Mesenchymal stem cell (in vitro differentiated cells and primary cell): Measurements from ENCODE around the gene VPS33A.

Experiments
- DNase-seq: peaks from one replicate; pipeline ENCODE4 v3.0.0-alpha.2; 2013
- H2AFZ ChIP-seq: one replicate; pipeline ENCODE4 v1.6.1; 2013; ENCODE audit warnings: low read depth, mild to moderate bottlenecking, control low read depth, inconsistent platforms, low read length, moderate library complexity
- H2AK5ac ChIP-seq: 2 replicates; pipeline ENCODE4 v1.6.1; 2013; ENCODE audit warnings: low read length, moderate library complexity, mild to moderate bottlenecking, inconsistent platforms; ENCODE audit not compliant: severe bottlenecking
- H2BK120ac ChIP-seq: one replicate; pipeline ENCODE4 v1.6.1; 2013; ENCODE audit warnings: low read depth, mild to moderate bottlenecking, inconsistent platforms, low read length, moderate library complexity
- H2BK12ac ChIP-seq, 2 experiments: one replicate each; pipeline ENCODE4 v1.6.1; 2013; ENCODE audit warnings: inconsistent platforms in 2 of 2, low read length in 2 of 2, mild to moderate bottlenecking in 2 of 2, moderate library complexity in 2 of 2, control low read depth in 1 of 2
- H2BK15ac ChIP-seq: one replicate; pipeline ENCODE4 v1.6.1; 2013; ENCODE audit warnings: mild to moderate bottlenecking, low read depth, inconsistent platforms; ENCODE audit not compliant: poor library complexity, severe bottlenecking
- H2BK5ac ChIP-seq: 2 replicates; pipeline ENCODE4 v1.6.1; 2013; ENCODE audit warnings: low read depth, mild to moderate bottlenecking, low read length, control low read depth, inconsistent platforms; ENCODE audit not compliant: poor library complexity, severe bottlenecking
- H3K14ac ChIP-seq, 2 experiments: one replicate each; pipeline ENCODE4 v1.6.1; 2013; ENCODE audit warnings: inconsistent platforms in 2 of 2, low read length in 2 of 2, control low read depth in 1 of 2, mild to moderate bottlenecking in 1 of 2, moderate library complexity in 1 of 2
- H3K18ac ChIP-seq, 2 experiments: one replicate each; pipeline ENCODE4 v1.6.1; 2013; ENCODE audit warnings: inconsistent platforms in 2 of 2, low read length in 2 of 2, control low read depth in 1 of 2, low read depth in 1 of 2, mild to moderate bottlenecking in 1 of 2
- H3K23ac ChIP-seq, 2 experiments: one replicate each; pipeline ENCODE4 v1.6.1; 2013; ENCODE audit warnings: inconsistent platforms in 2 of 2, low read length in 2 of 2, mild to moderate bottlenecking in 2 of 2, moderate library complexity in 2 of 2, control low read depth in 1 of 2
- H3K27ac ChIP-seq: 2 replicates; pipeline ENCODE4 v1.5.1; 2013; ENCODE audit warnings: mild to moderate bottlenecking, moderate library complexity, low read length, control low read depth, inconsistent platforms; ENCODE audit not compliant: poor library complexity, severe bottlenecking
- H3K27me3 ChIP-seq, 2 experiments: 2 replicates each; pipeline versions ENCODE4 v1.6.1 to v1.7.0; 2013; ENCODE audit warnings: low read length in 2 of 2, mild to moderate bottlenecking in 2 of 2, moderate library complexity in 2 of 2, control low read depth in 1 of 2, inconsistent platforms in 1 of 2; ENCODE audit not compliant: control insufficient read depth in 1 of 2, insufficient read depth in 1 of 2
- H3K36me3 ChIP-seq, 2 experiments: 2 replicates each; pipeline versions ENCODE4 v1.6.1 to v1.7.0; 2013; ENCODE audit warnings: low read length in 2 of 2, control low read depth in 1 of 2, inconsistent platforms in 1 of 2, low read depth in 1 of 2, mild to moderate bottlenecking in 1 of 2; ENCODE audit not compliant: insufficient read depth in 2 of 2, control insufficient read depth in 1 of 2
- H3K4ac ChIP-seq, 2 experiments: one replicate each; pipeline ENCODE4 v1.6.1; 2013; ENCODE audit warnings: inconsistent platforms in 2 of 2, low read length in 2 of 2, mild to moderate bottlenecking in 2 of 2, moderate library complexity in 2 of 2, control low read depth in 1 of 2, low read depth in 1 of 2
- H3K4me1 ChIP-seq: 2 replicates; pipeline ENCODE4 v1.6.1; 2013; ENCODE audit warnings: low read depth, low read length, control low read depth; ENCODE audit not compliant: control insufficient read depth, insufficient read depth
- H3K4me2 ChIP-seq: 2 replicates; pipeline ENCODE4 v1.6.1; 2013; ENCODE audit warnings: low read length, mild to moderate bottlenecking, inconsistent platforms; ENCODE audit not compliant: poor library complexity, severe bottlenecking
- H3K4me3 ChIP-seq, 2 experiments: 2 replicates each; pipeline versions ENCODE4 v1.5.1 to v1.7.0; 2013; ENCODE audit warnings: low read length in 2 of 2, mild to moderate bottlenecking in 2 of 2, control low read depth in 1 of 2, low read depth in 1 of 2; ENCODE audit not compliant: insufficient read depth in 1 of 2
- H3K79me1 ChIP-seq: replicated peaks from 2 replicates; pipeline ENCODE4 v1.6.1; 2013; ENCODE audit warnings: mild to moderate bottlenecking, control low read depth, low read length, inconsistent platforms; ENCODE audit not compliant: poor library complexity, severe bottlenecking
- H3K9ac ChIP-seq: 2 replicates; pipeline ENCODE4 v1.7.0; 2013; ENCODE audit warnings: mild to moderate bottlenecking, low read length, moderate library complexity
- H3K9me3 ChIP-seq: 2 replicates; pipeline ENCODE4 v1.7.0; 2013; ENCODE audit warnings: mild to moderate bottlenecking, low read length; ENCODE audit not compliant: control insufficient read depth
- H4K8ac ChIP-seq: one replicate; pipeline ENCODE4 v1.6.1; 2013; ENCODE audit warnings: inconsistent platforms, mild to moderate bottlenecking, low read length, moderate library complexity
- H4K91ac ChIP-seq: one replicate; pipeline ENCODE4 v1.6.1; 2013; ENCODE audit warnings: mild to moderate bottlenecking, low read length, inconsistent platforms
- WGBS: methylation state at CpG from one replicate; pipeline ENCODE4 v1.1.7; 2013; ENCODE audit warnings: mixed read lengths; 5-methylcytosine and 5-hydroxymethylcytosine counted together

Gene VPS33A

GRCh38 chr12:122216445-122216844 lies 49.8 kb downstream of the VPS33A start:
- H3K4me1 ChIP-seq, result peaks cover 2% of the 10 kb centered on the region
- H2AFZ ChIP-seq, result no peak overlapping the region
- no peak overlapping the region for H3K14ac ChIP-seq
- H3K36me3 ChIP-seq, result peaks cover 44 to 86% of the 10 kb centered on the region in 2 experiments
- no peak overlapping the region for H3K27ac ChIP-seq
- no peak overlapping the region for H2AK5ac ChIP-seq
- no CpG with 5 or more reads among the region's 1 CpG for WGBS
- H2BK12ac ChIP-seq, result no peak overlapping the region
- no peak overlapping the region for H2BK120ac ChIP-seq
- H3K9me3 ChIP-seq, result no peaks in the 10 kb centered on the region
- H3K9ac ChIP-seq, result no peak overlapping the region
- H4K8ac ChIP-seq, result no peak overlapping the region
- DNase-seq, result no peak
- no peaks in the 10 kb centered on the region for H3K27me3 ChIP-seq
- H3K4me2 ChIP-seq, result no peak overlapping the region
- H2BK15ac ChIP-seq, result no peak overlapping the region
- no peak overlapping the region for H3K4ac ChIP-seq
- no peak overlapping the region for H3K23ac ChIP-seq
- peaks cover 19% of the 10 kb centered on the region for H3K79me1 ChIP-seq
- no peak overlapping the region for H4K91ac ChIP-seq
- no peak overlapping the region for H3K18ac ChIP-seq
- H2BK5ac ChIP-seq, result no peak overlapping the region
- no peak overlapping the region for H3K4me3 ChIP-seq

GRCh38 chr12:122215771-122216170 lies 50.5 kb downstream of the VPS33A start:
- H3K36me3 ChIP-seq, result peaks cover 46 to 86% of the 10 kb centered on the region in 2 experiments
- no peak overlapping the region for H2AK5ac ChIP-seq
- no peak for DNase-seq
- no peaks in the 10 kb centered on the region for H3K9me3 ChIP-seq
- H4K8ac ChIP-seq, result no peak overlapping the region
- no peak overlapping the region for H3K14ac ChIP-seq
- H2BK15ac ChIP-seq, result no peak overlapping the region
- no peak overlapping the region for H3K4me2 ChIP-seq
- H3K23ac ChIP-seq, result no peak overlapping the region
- H4K91ac ChIP-seq, result no peak overlapping the region
- no peak overlapping the region for H3K9ac ChIP-seq
- no peak overlapping the region for H2BK12ac ChIP-seq
- no peak overlapping the region for H2AFZ ChIP-seq
- no peaks in the 10 kb centered on the region for H3K4me1 ChIP-seq
- no peak overlapping the region for H3K18ac ChIP-seq
- H2BK5ac ChIP-seq, result no peak overlapping the region
- peaks cover 17% of the 10 kb centered on the region for H3K79me1 ChIP-seq
- WGBS, result 89% methylated on average over 4 of the region's 5 CpGs
- no peaks in the 10 kb centered on the region for H3K27me3 ChIP-seq
- H3K4ac ChIP-seq, result no peak overlapping the region
- H3K27ac ChIP-seq, result no peak overlapping the region
- no peak overlapping the region for H2BK120ac ChIP-seq
- H3K4me3 ChIP-seq, result no peak overlapping the region

DNA sequence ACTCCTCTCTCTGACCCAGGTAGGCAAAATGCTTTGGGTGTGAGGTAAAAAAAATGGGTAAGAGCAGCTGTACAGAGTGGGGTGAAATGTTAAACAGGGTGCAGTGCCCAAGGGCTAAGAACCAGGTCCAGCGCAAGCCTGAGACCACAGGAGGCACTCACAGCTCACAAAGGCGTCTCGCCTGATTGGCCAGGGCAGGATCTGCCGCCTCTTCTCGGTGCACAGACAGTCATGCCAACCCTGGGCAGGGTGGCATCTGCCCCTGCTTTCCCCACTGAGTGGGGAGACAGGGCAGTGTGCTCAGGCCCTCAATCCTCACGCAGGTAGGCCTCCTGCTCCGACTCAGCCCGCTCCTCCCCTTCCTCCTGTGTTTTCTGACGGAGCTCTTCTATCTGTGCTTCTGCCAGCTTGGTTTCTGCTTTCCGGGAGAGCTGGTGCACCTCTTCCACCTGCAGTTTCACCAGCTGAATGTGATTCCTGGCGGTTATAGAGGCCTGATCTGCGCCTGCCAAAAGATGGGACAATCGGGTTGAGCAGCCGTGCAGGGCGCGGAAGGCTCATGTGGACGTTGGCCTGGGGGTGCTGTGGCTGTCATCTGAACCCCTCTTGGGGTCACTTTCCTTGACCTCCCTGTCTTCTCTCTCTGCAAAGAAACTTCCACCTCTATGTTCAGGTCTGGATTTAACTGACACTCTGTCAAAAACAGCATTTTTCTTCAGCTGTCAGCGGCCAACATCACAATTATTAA lies 58.0 kb downstream of the VPS33A start:
- Histone ChIP-seq H3K4me3 (no peak overlapping the region), H3K23ac (no peak overlapping the region), H4K91ac (no peak overlapping the region), H2AK5ac (no peak overlapping the region), H3K9me3 (no peaks in the 10 kb centered on the region), H3K4me2 (no peak overlapping the region), H3K4ac (no peak overlapping the region), H3K27ac (no peak overlapping the region), H3K4me1 (peaks cover 16% of the 10 kb centered on the region), H2BK5ac (no peak overlapping the region), H2AFZ (no peak overlapping the region), H2BK12ac (no peak overlapping the region), H3K9ac (no peak overlapping the region), H4K8ac (no peak overlapping the region), H3K14ac (no peak overlapping the region), H3K36me3 (peaks cover 46 to 64% of the 10 kb centered on the region in 2 experiments), H2BK15ac (no peak overlapping the region), H2BK120ac (no peak overlapping the region), H3K79me1 (peaks cover 1% of the 10 kb centered on the region), H3K18ac (no peak overlapping the region), H3K27me3 (peaks cover 12 to 29% of the 10 kb centered on the region in 2 experiments)
- WGBS, result 97% methylated on average over 18 of the region's 18 CpGs
- DNase-seq, result no peak

GRCh38 chr12:122207391-122207790 lies 58.9 kb downstream of the VPS33A start:
- no peak overlapping the region for H3K23ac ChIP-seq
- no peak for DNase-seq
- no peak overlapping the region for H3K4me2 ChIP-seq
- no peaks in the 10 kb centered on the region for H3K9me3 ChIP-seq
- no peak overlapping the region for H3K14ac ChIP-seq
- no peak overlapping the region for H2AFZ ChIP-seq
- H4K91ac ChIP-seq, result no peak overlapping the region
- H3K27ac ChIP-seq, result no peak overlapping the region
- no peak overlapping the region for H4K8ac ChIP-seq
- H2AK5ac ChIP-seq, result no peak overlapping the region
- H3K4me3 ChIP-seq, result no peak overlapping the region
- no peak overlapping the region for H2BK12ac ChIP-seq
- H3K18ac ChIP-seq, result no peak overlapping the region
- H2BK120ac ChIP-seq, result no peak overlapping the region
- H3K79me1 ChIP-seq, result peaks cover 1% of the 10 kb centered on the region
- H3K4me1 ChIP-seq, result peaks cover 19% of the 10 kb centered on the region
- peaks cover 38 to 55% of the 10 kb centered on the region in 2 experiments for H3K36me3 ChIP-seq
- H3K9ac ChIP-seq, result no peak overlapping the region
- H2BK5ac ChIP-seq, result no peak overlapping the region
- 97% methylated on average over 5 of the region's 8 CpGs for WGBS
- peaks cover 12 to 38% of the 10 kb centered on the region in 2 experiments for H3K27me3 ChIP-seq
- H3K4ac ChIP-seq, result no peak overlapping the region
- no peak overlapping the region for H2BK15ac ChIP-seq
